ENCODE data around the gene HCN3. TPM values are rescaled to one million over a fixed set of nuclear protein-coding genes. Genes with fewer than 3 reads are reported as not detected.

The HCN3 gene
- total and polyA plus RNA-seq, 2 donors (not counting 3 experiments of a cell fraction or from before 2014, with no cell fraction given), result 3.3 to 4.1 TPM

- DNase-seq (ENCODE audit: low read depth, low spot score) (no peak), FAIRE-seq (no peak)
- no peaks in the 10 kb centered on the region for H4K20me1 ChIP-seq (replicated peaks; ENCODE audit: control insufficient read depth, extremely low read depth, insufficient read depth, low read length)
- H3K79me2 ChIP-seq (ENCODE audit: control insufficient read depth, insufficient read depth, low read length), result peaks cover 26% of the 10 kb centered on the region
- ChIA-PET CTCF (no interaction called here), POLR2A (no interaction called here)
- intact Hi-C loops (cut with micrococcal nuclease), result no loop called here
- no peak overlapping the region for H3K9ac ChIP-seq (replicated peaks; ENCODE audit: extremely low read depth, insufficient read depth, low read length)
- TF ChIP-seq GATA2 (IDR thresholded peaks at IDR 0.05; ENCODE audit: insufficient read depth, insufficient read length, low read depth, low read length), result no peak
- TF ChIP-seq EZH2 (IDR thresholded peaks at IDR 0.05; ENCODE audit: borderline replicate concordance, low read depth, low read length, severe bottlenecking), result no peak
- no peak for TF ChIP-seq FOS (IDR thresholded peaks at IDR 0.05; ENCODE audit: borderline replicate concordance, insufficient read depth, low read length)
- TF ChIP-seq MYC (IDR thresholded peaks at IDR 0.05; ENCODE audit: low read depth, low read length), result no peak
- TF ChIP-seq, protein P1, sequence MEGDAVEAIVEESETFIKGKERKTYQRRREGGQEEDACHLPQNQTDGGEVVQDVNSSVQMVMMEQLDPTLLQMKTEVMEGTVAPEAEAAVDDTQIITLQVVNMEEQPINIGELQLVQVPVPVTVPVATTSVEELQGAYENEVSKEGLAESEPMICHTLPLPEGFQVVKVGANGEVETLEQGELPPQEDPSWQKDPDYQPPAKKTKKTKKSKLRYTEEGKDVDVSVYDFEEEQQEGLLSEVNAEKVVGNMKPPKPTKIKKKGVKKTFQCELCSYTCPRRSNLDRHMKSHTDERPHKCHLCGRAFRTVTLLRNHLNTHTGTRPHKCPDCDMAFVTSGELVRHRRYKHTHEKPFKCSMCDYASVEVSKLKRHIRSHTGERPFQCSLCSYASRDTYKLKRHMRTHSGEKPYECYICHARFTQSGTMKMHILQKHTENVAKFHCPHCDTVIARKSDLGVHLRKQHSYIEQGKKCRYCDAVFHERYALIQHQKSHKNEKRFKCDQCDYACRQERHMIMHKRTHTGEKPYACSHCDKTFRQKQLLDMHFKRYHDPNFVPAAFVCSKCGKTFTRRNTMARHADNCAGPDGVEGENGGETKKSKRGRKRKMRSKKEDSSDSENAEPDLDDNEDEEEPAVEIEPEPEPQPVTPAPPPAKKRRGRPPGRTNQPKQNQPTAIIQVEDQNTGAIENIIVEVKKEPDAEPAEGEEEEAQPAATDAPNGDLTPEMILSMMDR (IDR thresholded peaks at IDR 0.05; ENCODE audit: extremely low read depth in 1 of 2, insufficient read depth in 1 of 2, low read depth in 1 of 2, low read length in 2 of 2), result no peak
- TF ChIP-seq JUN (IDR thresholded peaks at IDR 0.05; ENCODE audit: borderline replicate concordance, insufficient read depth, insufficient read length, low read depth), result no peak
- no peak for TF ChIP-seq POLR2AphosphoS5 (IDR thresholded peaks at IDR 0.05; ENCODE audit: insufficient read depth, low read depth, low read length)
- H3K4me2 ChIP-seq (ENCODE audit: insufficient read depth, low read length), result no peak overlapping the region
- no peaks in the 10 kb centered on the region for H3K9me3 ChIP-seq (replicated peaks; ENCODE audit: control insufficient read depth, insufficient read depth, low read length)
- H3K4me3 ChIP-seq (replicated peaks in 1 of 3; ENCODE audit: insufficient read depth in 1 of 3, low read depth in 1 of 3, low read length in 3 of 3), result no peak overlapping the region
- H3K27me3 ChIP-seq (ENCODE audit: control insufficient read depth in 2 of 2, insufficient read depth in 2 of 2, low read length in 2 of 2), result no peaks in the 10 kb centered on the region
- peaks cover 29 to 40% of the 10 kb centered on the region in 2 experiments for H3K36me3 ChIP-seq (ENCODE audit: control insufficient read depth in 2 of 2, extremely low read depth in 1 of 2, insufficient read depth in 2 of 2, low read length in 2 of 2)
- dilution Hi-C loops (cut with MboI; ENCODE audit: extremely low pct_ligation_motif_present, low sequenced_read_pairs), result no loop called here
- no TSS peak for BruUV-seq (replicated peaks)
- H3K9me1 ChIP-seq (replicated peaks; ENCODE audit: control insufficient read depth, extremely low read depth, insufficient read depth, low read length), result no peaks in the 10 kb centered on the region
- no peak overlapping the region for H2AFZ ChIP-seq (ENCODE audit: low read depth, low read length)
- H3K4me1 ChIP-seq (ENCODE audit: control insufficient read depth, extremely low read depth, insufficient read depth, low read length), result peaks cover 11% of the 10 kb centered on the region
- no peak overlapping the region for H3K27ac ChIP-seq (ENCODE audit: insufficient read depth, low read depth, low read length)
Observed at GRCh38 chr1:155269381-155269780, 7.9 kb upstream of the HCN3 start.
